ENCODE measurements around the gene TTYH2.
"Not testable (repeated sequence)": the region's sequence is repeated elsewhere in the genome, so short reads cannot be mapped to it uniquely, and the experiment has no call there.

TTYH2 gene

GRCh38 chr17:74280093-74280513 lies 66.7 kb downstream of the TTYH2 start:
- H3K9me3 ChIP-seq (ENCODE audit: control insufficient read depth, low read length), result no peaks in the 10 kb centered on the region
- peaks cover 47% of the 10 kb centered on the region for H3K4me1 ChIP-seq (ENCODE audit: control insufficient read depth, insufficient read depth, low read length, poor library complexity, severe bottlenecking)
- H3K27me3 ChIP-seq (replicated peaks; ENCODE audit: control insufficient read depth, insufficient read depth, low read length, poor library complexity, severe bottlenecking), result no peaks in the 10 kb centered on the region
- H3K36me3 ChIP-seq (ENCODE audit: control insufficient read depth, insufficient read depth, low read length), result no peaks in the 10 kb centered on the region
- peak overlapping the region; percentile 68 for H3K27ac ChIP-seq (ENCODE audit: insufficient read depth, low read length, poor library complexity, severe bottlenecking)
- DNase-seq, result peak; percentile 33 to 46 (median 43)
- no peak overlapping the region for H3K4me3 ChIP-seq (ENCODE audit: insufficient read depth, low read depth, low read length, poor library complexity, severe bottlenecking)

- H3K27ac ChIP-seq (ENCODE audit: insufficient read depth, low read length, poor library complexity, severe bottlenecking), result peak overlapping the region; percentile 68
- H3K9me3 ChIP-seq (ENCODE audit: control insufficient read depth, low read length), result no peaks in the 10 kb centered on the region
- peaks cover 48% of the 10 kb centered on the region for H3K4me1 ChIP-seq (ENCODE audit: control insufficient read depth, insufficient read depth, low read length, poor library complexity, severe bottlenecking)
Measured at GRCh38 chr17:74281799-74282198, 68.4 kb downstream of the TTYH2 start.

GRCh38 chr17:74282274-74282586 lies 68.9 kb downstream of the TTYH2 start:
- H3K36me3 ChIP-seq (ENCODE audit: control insufficient read depth, insufficient read depth, low read length); H3K27me3 ChIP-seq (replicated peaks; ENCODE audit: control insufficient read depth, insufficient read depth, low read length, poor library complexity, severe bottlenecking); H3K9me3 ChIP-seq (ENCODE audit: control insufficient read depth, low read length); H3K4me3 ChIP-seq (ENCODE audit: insufficient read depth, low read depth, low read length, poor library complexity, severe bottlenecking); DNase-seq: not testable (repeated sequence)
- peak overlapping the region; percentile 68 for H3K27ac ChIP-seq (ENCODE audit: insufficient read depth, low read length, poor library complexity, severe bottlenecking)
- H3K4me1 ChIP-seq (ENCODE audit: control insufficient read depth, insufficient read depth, low read length, poor library complexity, severe bottlenecking), result peaks cover 46% of the 10 kb centered on the region

More at GRCh38 chr17:74281799-74282198, 68.4 kb downstream of the TTYH2 start:
- Histone ChIP-seq H3K27me3 (replicated peaks; ENCODE audit: control insufficient read depth, insufficient read depth, low read length, poor library complexity, severe bottlenecking) (no peaks in the 10 kb centered on the region), H3K36me3 (ENCODE audit: control insufficient read depth, insufficient read depth, low read length) (no peaks in the 10 kb centered on the region), H3K4me3 (ENCODE audit: insufficient read depth, low read depth, low read length, poor library complexity, severe bottlenecking) (no peak overlapping the region)
- DNase-seq, result no peak

- H3K4me3 ChIP-seq (ENCODE audit: insufficient read depth, low read depth, low read length, poor library complexity, severe bottlenecking), result no peak overlapping the region
Measured at GRCh38 chr17:74282587-74283370, 69.4 kb downstream of the TTYH2 start.

GRCh38 chr17:74283371-74283673 lies 70.0 kb downstream of the TTYH2 start:
- Histone ChIP-seq H3K4me3 (ENCODE audit: insufficient read depth, low read depth, low read length, poor library complexity, severe bottlenecking) (no peak overlapping the region), H3K27ac (ENCODE audit: insufficient read depth, low read length, poor library complexity, severe bottlenecking) (peak overlapping the region; percentile 68), H3K27me3 (replicated peaks; ENCODE audit: control insufficient read depth, insufficient read depth, low read length, poor library complexity, severe bottlenecking) (no peaks in the 10 kb centered on the region), H3K9me3 (ENCODE audit: control insufficient read depth, low read length) (no peaks in the 10 kb centered on the region), H3K36me3 (ENCODE audit: control insufficient read depth, insufficient read depth, low read length) (no peaks in the 10 kb centered on the region), H3K4me1 (ENCODE audit: control insufficient read depth, insufficient read depth, low read length, poor library complexity, severe bottlenecking) (peaks cover 45% of the 10 kb centered on the region)
- no peak for DNase-seq

More at GRCh38 chr17:74282587-74283370, 69.4 kb downstream of the TTYH2 start:
- peaks cover 46% of the 10 kb centered on the region for H3K4me1 ChIP-seq (ENCODE audit: control insufficient read depth, insufficient read depth, low read length, poor library complexity, severe bottlenecking)
- H3K36me3 ChIP-seq (ENCODE audit: control insufficient read depth, insufficient read depth, low read length), result no peaks in the 10 kb centered on the region
- DNase-seq, result peak; percentile 46 to 59 (median 49)
- peak overlapping the region; percentile 68 for H3K27ac ChIP-seq (ENCODE audit: insufficient read depth, low read length, poor library complexity, severe bottlenecking)
- no peaks in the 10 kb centered on the region for H3K27me3 ChIP-seq (replicated peaks; ENCODE audit: control insufficient read depth, insufficient read depth, low read length, poor library complexity, severe bottlenecking)
- H3K9me3 ChIP-seq (ENCODE audit: control insufficient read depth, low read length), result no peaks in the 10 kb centered on the region

- Histone ChIP-seq H3K27me3 (replicated peaks; ENCODE audit: control insufficient read depth, insufficient read depth, low read length, poor library complexity, severe bottlenecking) (no peaks in the 10 kb centered on the region), H3K9me3 (ENCODE audit: control insufficient read depth, low read length) (no peaks in the 10 kb centered on the region), H3K4me3 (ENCODE audit: insufficient read depth, low read depth, low read length, poor library complexity, severe bottlenecking) (no peak overlapping the region), H3K4me1 (ENCODE audit: control insufficient read depth, insufficient read depth, low read length, poor library complexity, severe bottlenecking) (peaks cover 21% of the 10 kb centered on the region), H3K36me3 (ENCODE audit: control insufficient read depth, insufficient read depth, low read length) (no peaks in the 10 kb centered on the region), H3K27ac (ENCODE audit: insufficient read depth, low read length, poor library complexity, severe bottlenecking) (no peak overlapping the region)
- DNase-seq, result no peak
Measured at GRCh38 chr17:74287031-74287602, 73.7 kb downstream of the TTYH2 start.

- no peak overlapping the region for H3K27ac ChIP-seq (ENCODE audit: insufficient read depth, low read length, poor library complexity, severe bottlenecking)
- DNase-seq, result no peak
- peaks cover 13% of the 10 kb centered on the region for H3K4me1 ChIP-seq (ENCODE audit: control insufficient read depth, insufficient read depth, low read length, poor library complexity, severe bottlenecking)
- H3K27me3 ChIP-seq (replicated peaks; ENCODE audit: control insufficient read depth, insufficient read depth, low read length, poor library complexity, severe bottlenecking), result no peaks in the 10 kb centered on the region
- H3K4me3 ChIP-seq (ENCODE audit: insufficient read depth, low read depth, low read length, poor library complexity, severe bottlenecking), result no peak overlapping the region
- no peaks in the 10 kb centered on the region for H3K9me3 ChIP-seq (ENCODE audit: control insufficient read depth, low read length)
- no peaks in the 10 kb centered on the region for H3K36me3 ChIP-seq (ENCODE audit: control insufficient read depth, insufficient read depth, low read length)
Measured at GRCh38 chr17:74288785-74289184, 75.4 kb downstream of the TTYH2 start.

GRCh38 chr17:74289688-74290087 lies 76.3 kb downstream of the TTYH2 start:
- DNase-seq, result no peak
- H3K27me3 ChIP-seq (replicated peaks; ENCODE audit: control insufficient read depth, insufficient read depth, low read length, poor library complexity, severe bottlenecking), result no peaks in the 10 kb centered on the region
- H3K4me1 ChIP-seq (ENCODE audit: control insufficient read depth, insufficient read depth, low read length, poor library complexity, severe bottlenecking), result peaks cover 10% of the 10 kb centered on the region
- no peaks in the 10 kb centered on the region for H3K9me3 ChIP-seq (ENCODE audit: control insufficient read depth, low read length)
- H3K4me3 ChIP-seq (ENCODE audit: insufficient read depth, low read depth, low read length, poor library complexity, severe bottlenecking), result no peak overlapping the region
- H3K27ac ChIP-seq (ENCODE audit: insufficient read depth, low read length, poor library complexity, severe bottlenecking), result no peak overlapping the region
- H3K36me3 ChIP-seq (ENCODE audit: control insufficient read depth, insufficient read depth, low read length), result no peaks in the 10 kb centered on the region

- H3K4me1 ChIP-seq (ENCODE audit: control insufficient read depth, insufficient read depth, low read length, poor library complexity, severe bottlenecking), result peaks cover 4% of the 10 kb centered on the region
- no peak overlapping the region for H3K27ac ChIP-seq (ENCODE audit: insufficient read depth, low read length, poor library complexity, severe bottlenecking)
- no peaks in the 10 kb centered on the region for H3K36me3 ChIP-seq (ENCODE audit: control insufficient read depth, insufficient read depth, low read length)
- H3K27me3 ChIP-seq (replicated peaks; ENCODE audit: control insufficient read depth, insufficient read depth, low read length, poor library complexity, severe bottlenecking), result no peaks in the 10 kb centered on the region
- H3K4me3 ChIP-seq (ENCODE audit: insufficient read depth, low read depth, low read length, poor library complexity, severe bottlenecking), result no peak overlapping the region
- no peak for DNase-seq
- no peaks in the 10 kb centered on the region for H3K9me3 ChIP-seq (ENCODE audit: control insufficient read depth, low read length)
Measured at GRCh38 chr17:74290340-74290739, 77.0 kb downstream of the TTYH2 start.

GRCh38 chr17:74292495-74292894 lies 79.1 kb downstream of the TTYH2 start:
- Histone ChIP-seq H3K4me3 (ENCODE audit: insufficient read depth, low read depth, low read length, poor library complexity, severe bottlenecking) (no peak overlapping the region), H3K4me1 (ENCODE audit: control insufficient read depth, insufficient read depth, low read length, poor library complexity, severe bottlenecking) (peaks cover 8% of the 10 kb centered on the region), H3K27ac (ENCODE audit: insufficient read depth, low read length, poor library complexity, severe bottlenecking) (no peak overlapping the region), H3K27me3 (replicated peaks; ENCODE audit: control insufficient read depth, insufficient read depth, low read length, poor library complexity, severe bottlenecking) (no peaks in the 10 kb centered on the region), H3K9me3 (ENCODE audit: control insufficient read depth, low read length) (no peaks in the 10 kb centered on the region), H3K36me3 (ENCODE audit: control insufficient read depth, insufficient read depth, low read length) (no peaks in the 10 kb centered on the region)
- no peak for DNase-seq

Measured in effector memory CD4-positive, alpha-beta T cell (primary cell).